Measurements from ENCODE around the gene ATP6V0A1.
"Not testable (repeated sequence)": the region's sequence is repeated elsewhere in the genome, so short reads cannot be mapped to it uniquely, and the experiment has no call there.

ATP6V0A1 gene

GRCh38 chr17:42438600-42439567 is 19.8 kb upstream of the ATP6V0A1 start:
- peak in 1 of 4 experiments; percentile 16 for DNase-seq

GRCh38 chr17:42441371-42442195 is 17.1 kb upstream of the ATP6V0A1 start:
- no peak for DNase-seq

- DNase-seq = no peak
Observed at GRCh38 chr17:42442196-42442565, 16.5 kb upstream of the ATP6V0A1 start.

GRCh38 chr17:42449176-42449575 is 9.5 kb upstream of the ATP6V0A1 start:
- DNase-seq = not testable (repeated sequence)

- not testable (repeated sequence) for DNase-seq
Observed at GRCh38 chr17:42449838-42450237, 8.8 kb upstream of the ATP6V0A1 start.

GRCh38 chr17:42451270-42451669 is 7.4 kb upstream of the ATP6V0A1 start:
- not testable (repeated sequence) for DNase-seq

- DNase-seq = no peak
Observed at GRCh38 chr17:42453439-42453838, 5.2 kb upstream of the ATP6V0A1 start.

GRCh38 chr17:42454987-42455386 is 3.7 kb upstream of the ATP6V0A1 start:
- not testable (repeated sequence) for DNase-seq

- no peak for DNase-seq
Observed at GRCh38 chr17:42456223-42457106, 2.2 kb upstream of the ATP6V0A1 start.

- no peak for DNase-seq
Observed at GRCh38 chr17:42457107-42457792, 1.4 kb upstream of the ATP6V0A1 start.

- DNase-seq = no peak
Observed at GRCh38 chr17:42459256-42459800, 650 bp downstream of the ATP6V0A1 start.

- DNase-seq = no peak
Observed at GRCh38 chr17:42459801-42460281, 1.2 kb downstream of the ATP6V0A1 start.

- no peak for DNase-seq
Observed at GRCh38 chr17:42460371-42460770, 1.7 kb downstream of the ATP6V0A1 start.

GRCh38 chr17:42463976-42464400 is 5.3 kb downstream of the ATP6V0A1 start:
- no peak for DNase-seq

GRCh38 chr17:42467889-42468288 is 9.2 kb downstream of the ATP6V0A1 start:
- DNase-seq = no peak

GRCh38 chr17:42472709-42473521 is 14.2 kb downstream of the ATP6V0A1 start:
- DNase-seq = no peak

GRCh38 chr17:42474276-42474675 is 15.6 kb downstream of the ATP6V0A1 start:
- no peak for DNase-seq

- no peak for DNase-seq
Observed at GRCh38 chr17:42475121-42475520, 16.4 kb downstream of the ATP6V0A1 start.

GRCh38 chr17:42475835-42476234 is 17.2 kb downstream of the ATP6V0A1 start:
- DNase-seq = no peak

- DNase-seq = no peak
Observed at GRCh38 chr17:42476411-42476810, 17.7 kb downstream of the ATP6V0A1 start.

GRCh38 chr17:42477173-42477572 is 18.5 kb downstream of the ATP6V0A1 start:
- no peak for DNase-seq

Data from activated naive CD4-positive, alpha-beta T cell (primary cell).